BLaER1 (cell line): ENCODE results near the gene FOXN3.

ENCODE experiments used
- H3K27ac ChIP-seq: shearing (Covaris generic); formaldehyde crosslinking; 2 replicates; pipeline ENCODE4 v1.8.1; 2022
- H3K27me3 ChIP-seq: shearing (Covaris generic); formaldehyde crosslinking; 2 replicates; pipeline ENCODE4 v1.8.1; 2022
- H3K36me3 ChIP-seq: shearing (Covaris generic); formaldehyde crosslinking; 2 replicates; pipeline ENCODE4 v1.8.1; 2022
- H3K4me1 ChIP-seq: shearing (Covaris generic); formaldehyde crosslinking; 2 replicates; pipeline ENCODE4 v1.8.1; 2022
- H3K4me2 ChIP-seq: shearing (Covaris generic); formaldehyde crosslinking; 2 replicates; pipeline ENCODE4 v1.8.1; 2022
- H3K4me3 ChIP-seq: shearing (Covaris generic); formaldehyde crosslinking; 2 replicates; pipeline ENCODE4 v1.8.1; 2022
- H3K9ac ChIP-seq: shearing (Covaris generic); formaldehyde crosslinking; 2 replicates; pipeline ENCODE4 v1.8.1; 2022
- H3K9me3 ChIP-seq: shearing (Covaris generic); formaldehyde crosslinking; 2 replicates; pipeline ENCODE4 v1.8.1; 2022
- H4K20me1 ChIP-seq: shearing (Covaris generic); formaldehyde crosslinking; 2 replicates; pipeline ENCODE4 v1.8.1; 2022
- Cebpa-rat ChIP-seq: shearing (Covaris generic); IDR thresholded peaks from 2 replicates; pipeline ENCODE4 v1.8.1; 2022

FOXN3 gene

DNA sequence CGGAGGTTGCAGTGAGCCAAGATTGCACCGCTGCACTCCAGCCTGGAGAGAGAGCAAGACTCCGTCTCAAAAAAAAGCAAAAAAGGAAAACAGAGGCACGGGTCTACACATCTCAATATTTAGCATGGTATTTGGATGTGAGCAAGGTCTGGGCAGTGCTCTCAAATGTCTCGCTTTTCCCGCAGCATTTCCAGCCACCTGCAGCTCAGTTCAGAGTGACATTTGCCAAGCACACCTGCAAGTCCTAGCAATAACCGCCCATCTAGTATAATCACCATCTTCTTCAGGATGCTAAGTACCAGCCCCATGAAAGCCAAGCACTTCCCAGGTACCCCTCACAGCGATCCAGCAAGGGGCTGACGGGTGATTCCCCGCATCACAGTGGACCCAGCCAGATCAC, 69.1 kb downstream of the FOXN3 start:
- peaks cover 34% of the 10 kb centered on the region for H3K9me3 ChIP-seq
- no peak overlapping the region for H3K4me3 ChIP-seq
- no peak for TF ChIP-seq Cebpa-rat
- H4K20me1 ChIP-seq = no peaks in the 10 kb centered on the region
- no peak overlapping the region for H3K9ac ChIP-seq
- peaks cover 67% of the 10 kb centered on the region for H3K36me3 ChIP-seq
- peaks cover 40% of the 10 kb centered on the region for H3K4me1 ChIP-seq
- H3K4me2 ChIP-seq = no peak overlapping the region
- H3K27me3 ChIP-seq = no peaks in the 10 kb centered on the region
- no peak overlapping the region for H3K27ac ChIP-seq

DNA sequence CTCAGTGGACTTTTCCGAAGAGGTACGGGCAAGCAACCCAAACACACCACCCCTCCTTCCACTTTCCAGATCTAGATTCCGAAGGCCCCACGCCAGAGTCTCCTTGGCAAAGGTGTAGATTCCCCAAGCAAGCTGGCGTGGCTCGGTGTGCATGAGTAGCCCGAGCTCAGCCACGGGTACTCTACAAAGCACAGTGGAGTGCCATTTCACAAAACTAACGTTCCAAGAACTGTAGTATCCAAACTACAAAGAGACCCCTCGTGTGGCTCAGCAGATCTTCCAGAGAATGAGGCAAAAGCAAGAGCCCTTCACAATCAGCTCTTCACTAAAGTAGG, 72.1 kb downstream of the FOXN3 start:
- no peak for TF ChIP-seq Cebpa-rat
- Histone ChIP-seq H3K9ac (no peak overlapping the region), H3K4me1 (peaks cover 24% of the 10 kb centered on the region), H3K27me3 (no peaks in the 10 kb centered on the region), H3K4me2 (no peak overlapping the region), H3K9me3 (peaks cover 34% of the 10 kb centered on the region), H4K20me1 (no peaks in the 10 kb centered on the region), H3K4me3 (no peak overlapping the region), H3K36me3 (peaks cover 64% of the 10 kb centered on the region), H3K27ac (no peak overlapping the region)

DNA sequence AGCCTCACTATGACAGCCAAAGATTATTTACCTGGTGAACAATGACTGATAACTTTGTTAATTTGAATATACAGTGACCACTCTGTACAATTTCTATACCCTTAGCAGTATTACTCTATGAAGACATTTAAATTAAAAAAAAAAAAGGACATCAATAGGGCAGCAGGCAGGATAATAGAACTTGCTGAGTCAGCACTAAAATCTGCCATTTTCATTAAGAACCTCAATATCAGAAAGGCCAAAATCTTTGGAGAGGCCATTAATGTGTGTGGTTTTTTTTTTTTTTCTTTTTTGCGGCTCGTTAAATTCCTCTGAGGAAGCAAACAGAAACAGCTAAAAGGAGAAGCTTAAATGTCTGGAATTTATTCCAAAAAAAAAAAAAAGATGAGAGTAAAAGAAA, 73.7 kb downstream of the FOXN3 start:
- Histone ChIP-seq H3K4me2 (no peak overlapping the region), H4K20me1 (0 out of 2 replicates have a peak, but pooled peaks cover 6% of the 10 kb centered on the region), H3K9ac (no peak overlapping the region), H3K36me3 (peaks cover 49% of the 10 kb centered on the region), H3K27me3 (no peaks in the 10 kb centered on the region), H3K4me1 (peaks cover 30% of the 10 kb centered on the region), H3K9me3 (peaks cover 23% of the 10 kb centered on the region), H3K27ac (no peak overlapping the region), H3K4me3 (no peak overlapping the region)
- TF ChIP-seq Cebpa-rat = no peak

DNA sequence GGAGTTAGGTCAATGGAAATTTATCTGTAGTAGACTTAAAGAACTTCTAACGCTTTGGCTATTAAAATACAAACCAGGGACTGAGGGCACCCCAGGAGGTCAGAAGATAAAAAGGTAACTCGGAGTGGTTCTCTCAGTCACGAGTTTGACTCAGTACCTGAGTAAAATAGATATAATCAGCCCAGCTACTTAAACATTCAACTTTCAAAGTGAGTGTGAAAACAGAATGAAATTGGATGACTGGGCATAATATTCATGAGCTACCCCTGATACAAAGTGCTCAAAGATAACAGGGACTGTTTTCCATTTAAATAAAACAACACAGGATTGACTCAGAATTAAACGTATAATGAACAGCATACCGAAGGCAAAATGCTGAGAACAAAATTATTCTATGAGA, 75.0 kb downstream of the FOXN3 start:
- H3K27ac ChIP-seq = no peak overlapping the region

DNA sequence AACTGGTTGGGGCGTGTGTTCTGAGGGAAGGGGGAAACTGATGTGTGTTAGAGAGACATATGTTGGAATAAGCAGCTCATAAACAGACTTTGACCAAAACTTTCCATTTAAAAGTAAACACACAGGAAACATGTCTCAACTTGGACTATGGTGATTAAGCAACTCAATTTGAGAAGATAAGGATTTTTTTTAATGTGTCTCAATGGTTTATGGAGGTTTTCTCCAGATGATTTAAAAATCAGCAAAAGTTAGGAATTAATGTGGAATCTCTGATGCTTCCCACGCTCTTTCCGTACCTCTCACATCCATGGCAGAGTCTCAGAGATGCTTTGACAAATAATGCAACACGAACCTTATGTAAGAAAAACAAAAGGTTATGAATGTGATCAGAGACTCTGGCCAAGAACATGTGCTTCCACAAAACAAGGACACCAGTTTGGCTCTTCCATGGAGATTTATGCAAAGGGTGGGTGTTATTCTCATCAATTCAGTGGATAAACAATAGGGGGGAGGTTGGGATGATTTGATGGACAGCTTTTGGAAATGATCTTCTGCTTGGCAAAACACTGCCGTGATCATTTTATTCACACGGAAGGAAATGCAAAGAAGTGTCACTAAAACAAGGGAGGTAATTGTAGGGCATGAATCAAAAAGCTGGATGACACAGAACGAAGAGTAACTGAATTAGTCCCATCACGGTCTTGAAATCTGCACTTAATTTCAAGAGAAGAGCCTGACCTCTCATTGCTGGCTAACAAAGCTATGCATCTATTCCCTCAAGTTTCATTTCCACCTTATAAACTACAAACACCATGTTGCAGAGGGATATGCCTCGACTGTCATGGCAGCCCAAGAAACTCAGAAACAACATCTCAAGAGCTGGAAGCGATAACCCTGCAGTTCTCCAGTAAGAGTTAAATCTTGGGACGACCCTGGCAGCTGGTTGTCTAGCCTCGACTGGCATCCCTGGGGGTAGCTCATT, 76.5 kb downstream of the FOXN3 start:
- Histone ChIP-seq H3K27me3 (no peaks in the 10 kb centered on the region), H3K4me3 (peak overlapping the region; percentile 46; the same call in 1 of the 2 replicates), H3K4me2 (peak overlapping the region; percentile 96), H3K27ac (peak overlapping the region; percentile 85), H3K4me1 (peaks cover 35% of the 10 kb centered on the region), H3K9ac (peak overlapping the region; percentile 75), H4K20me1 (0 out of 2 replicates have a peak, but pooled peaks cover 6% of the 10 kb centered on the region), H3K9me3 (no peaks in the 10 kb centered on the region), H3K36me3 (peaks cover 20% of the 10 kb centered on the region)
- TF ChIP-seq Cebpa-rat = no peak

More for the DNA sequence above, 75.0 kb downstream of the FOXN3 start:
- Histone ChIP-seq H3K4me2 (no peak overlapping the region), H3K9ac (no peak overlapping the region), H4K20me1 (0 out of 2 replicates have a peak, but pooled peaks cover 6% of the 10 kb centered on the region), H3K36me3 (peaks cover 36% of the 10 kb centered on the region), H3K9me3 (peaks cover 10% of the 10 kb centered on the region), H3K4me3 (no peak overlapping the region), H3K4me1 (peaks cover 35% of the 10 kb centered on the region), H3K27me3 (no peaks in the 10 kb centered on the region)
- no peak for TF ChIP-seq Cebpa-rat

DNA sequence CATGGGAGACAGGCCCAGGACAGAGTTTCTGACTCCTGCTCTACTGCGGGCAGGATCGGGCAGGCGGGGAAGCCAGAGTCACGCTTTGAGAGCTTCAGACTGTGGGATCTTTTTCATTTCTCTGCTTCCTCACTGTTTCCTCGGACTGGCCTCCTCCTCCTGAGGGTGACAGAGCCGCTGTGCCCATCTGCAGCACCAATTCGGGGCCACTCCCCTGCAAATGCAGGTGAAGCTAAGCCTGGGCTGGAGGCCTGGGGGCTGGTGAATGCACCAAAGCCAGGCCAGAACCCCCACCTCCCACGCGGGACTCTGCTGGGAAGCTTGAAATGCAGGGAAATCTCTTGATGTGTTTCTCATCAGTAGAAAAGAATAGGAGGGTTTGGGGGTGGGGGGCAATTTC, 77.5 kb downstream of the FOXN3 start:
- H3K27ac ChIP-seq = peak overlapping the region; percentile 85
- peaks cover 35% of the 10 kb centered on the region for H3K4me1 ChIP-seq
- TF ChIP-seq Cebpa-rat = no peak
- H3K4me3 ChIP-seq = peak overlapping the region; percentile 46
- peak overlapping the region; percentile 75 for H3K9ac ChIP-seq
- peaks cover 16% of the 10 kb centered on the region for H3K36me3 ChIP-seq
- no peaks in the 10 kb centered on the region for H3K9me3 ChIP-seq
- peak overlapping the region; percentile 96 for H3K4me2 ChIP-seq
- H3K27me3 ChIP-seq = no peaks in the 10 kb centered on the region
- H4K20me1 ChIP-seq = 0 out of 2 replicates have a peak, but pooled peaks cover 6% of the 10 kb centered on the region

DNA sequence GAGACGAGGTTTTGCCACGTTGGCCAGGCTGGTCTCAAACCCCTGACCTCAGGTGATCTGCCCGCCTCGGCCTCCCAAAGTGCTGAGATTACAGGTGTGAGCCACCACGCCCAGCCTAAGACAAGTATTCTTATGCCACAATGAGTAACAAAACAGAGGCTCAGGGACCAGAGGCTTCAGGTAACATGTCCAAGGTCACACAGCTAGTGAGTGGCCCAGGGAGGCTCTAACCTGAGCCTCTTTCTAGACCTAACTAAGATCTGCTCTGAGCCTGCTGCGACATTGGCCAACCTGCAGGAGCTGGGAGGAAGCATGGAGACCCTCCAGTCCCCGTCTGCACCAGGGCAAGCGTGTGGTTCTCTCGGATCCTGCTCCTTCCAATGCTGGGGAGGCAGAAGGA, 77.9 kb downstream of the FOXN3 start:
- no peaks in the 10 kb centered on the region for H3K27me3 ChIP-seq
- 0 out of 2 replicates have a peak, but pooled peaks cover 6% of the 10 kb centered on the region for H4K20me1 ChIP-seq
- H3K27ac ChIP-seq = peak overlapping the region; percentile 85
- no peaks in the 10 kb centered on the region for H3K9me3 ChIP-seq
- peaks cover 35% of the 10 kb centered on the region for H3K4me1 ChIP-seq
- peaks cover 16% of the 10 kb centered on the region for H3K36me3 ChIP-seq
- H3K4me2 ChIP-seq = peak overlapping the region; percentile 96
- peak overlapping the region; percentile 46; the same call in 1 of the 2 replicates for H3K4me3 ChIP-seq
- peak overlapping the region; percentile 75 for H3K9ac ChIP-seq
- no peak for TF ChIP-seq Cebpa-rat

DNA sequence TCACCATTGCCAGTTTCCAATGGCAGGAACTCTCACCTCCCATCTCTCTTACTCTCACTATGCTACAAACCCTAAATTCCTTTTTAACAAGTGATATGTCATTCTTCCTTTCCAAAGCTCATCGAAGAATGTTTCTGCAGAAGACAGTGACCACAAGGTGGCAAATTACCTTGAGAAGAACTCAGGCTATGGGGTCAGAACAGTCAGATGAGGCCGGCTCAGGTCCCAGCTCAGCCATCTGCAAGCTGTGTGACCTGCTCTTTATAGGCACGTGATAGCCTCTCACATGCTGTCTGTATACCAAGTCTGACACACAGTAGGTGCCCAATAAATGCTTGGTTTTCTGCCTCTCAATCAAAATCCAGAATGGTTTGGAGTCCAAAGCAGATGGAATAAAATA, 80.7 kb downstream of the FOXN3 start:
- H4K20me1 ChIP-seq = 0 out of 2 replicates have a peak, but pooled peaks cover 6% of the 10 kb centered on the region
- H3K27ac ChIP-seq = no peak overlapping the region
- TF ChIP-seq Cebpa-rat = no peak
- H3K4me3 ChIP-seq = no peak overlapping the region
- no peak overlapping the region for H3K4me2 ChIP-seq
- H3K9ac ChIP-seq = no peak overlapping the region
- H3K9me3 ChIP-seq = no peaks in the 10 kb centered on the region; the same call in 1 of the 2 replicates
- no peaks in the 10 kb centered on the region for H3K27me3 ChIP-seq
- H3K36me3 ChIP-seq = peaks cover 19% of the 10 kb centered on the region
- H3K4me1 ChIP-seq = peaks cover 45% of the 10 kb centered on the region

- no peaks in the 10 kb centered on the region; the same call in 1 of the 2 replicates for H3K9me3 ChIP-seq
- H3K27ac ChIP-seq = no peak overlapping the region
- H3K36me3 ChIP-seq = peaks cover 58% of the 10 kb centered on the region
- no peaks in the 10 kb centered on the region for H3K27me3 ChIP-seq
- H3K4me2 ChIP-seq = 0 out of 2 replicates have a peak overlapping the region, but pooled peaks have one; percentile 4
- H3K4me1 ChIP-seq = peaks cover 19% of the 10 kb centered on the region
- TF ChIP-seq Cebpa-rat = no peak
- H3K9ac ChIP-seq = no peak overlapping the region
- H4K20me1 ChIP-seq = peaks cover 25% of the 10 kb centered on the region
- no peak overlapping the region for H3K4me3 ChIP-seq
Measured at GRCh38 chr14:89332031-89332430, 85.0 kb downstream of the FOXN3 start.

- TF ChIP-seq Cebpa-rat = no peak
- Histone ChIP-seq H3K36me3 (peaks cover 64% of the 10 kb centered on the region), H3K9me3 (no peaks in the 10 kb centered on the region; the same call in 1 of the 2 replicates), H4K20me1 (peaks cover 31% of the 10 kb centered on the region), H3K9ac (no peak overlapping the region), H3K27ac (no peak overlapping the region), H3K27me3 (no peaks in the 10 kb centered on the region), H3K4me3 (no peak overlapping the region), H3K4me2 (peak overlapping the region; percentile 4; the same call in 1 of the 2 replicates), H3K4me1 (peaks cover 19% of the 10 kb centered on the region)
Measured at GRCh38 chr14:89331398-89331797, 85.6 kb downstream of the FOXN3 start.
